Natural killer cell (primary cell): Measurements from ENCODE around the gene CPXM1. TPM values are rescaled to one million over a fixed set of nuclear protein-coding genes. Genes with fewer than 3 reads are reported as not detected.

ENCODE experiments used
- ATAC-seq, 3 donors: fragments of 150-1000 bp in 2 of 3; fragments of 200-7000 bp in 1 of 3; cut with Tn5 transposase; 1 replicate in 1 of 3; 2 replicates in 2 of 3; pipeline ENCODE4 v1.10.0; 2021; ENCODE audit warnings: mild to moderate bottlenecking in 2 of 3, moderate library complexity in 2 of 3
- DNase-seq, 2 donors: peaks; one replicate each; pipeline versions ENCODE4 v3.0.0 to v3.0.0-alpha.2; 2013 to 2021; ENCODE audit warnings: mixed read lengths in 1 of 2
- H3K27ac ChIP-seq: one replicate; pipeline ENCODE4 v1.5.1; 2013; ENCODE audit warnings: mild to moderate bottlenecking, low read length
- H3K27me3 ChIP-seq: one replicate; pipeline ENCODE4 v1.6.1; 2013; ENCODE audit warnings: low read length; ENCODE audit not compliant: control insufficient read depth, insufficient read depth
- H3K36me3 ChIP-seq: one replicate; pipeline ENCODE4 v1.6.1; 2013; ENCODE audit warnings: low read length; ENCODE audit not compliant: control insufficient read depth, insufficient read depth
- H3K4me1 ChIP-seq: one replicate; pipeline ENCODE4 v1.6.1; 2013; ENCODE audit warnings: low read length; ENCODE audit not compliant: control insufficient read depth, insufficient read depth
- H3K4me3 ChIP-seq: one replicate; pipeline ENCODE4 v1.5.1; 2013; ENCODE audit warnings: low read length
- H3K9me3 ChIP-seq: one replicate; pipeline ENCODE4 v1.6.1; 2013; ENCODE audit warnings: low read length; ENCODE audit not compliant: control insufficient read depth, insufficient read depth
- H3K27ac Mint-ChIP-seq, 2 donors: one replicate each; pipeline ENCODE4 v1.8.0; 2022; ENCODE audit warnings: mild to moderate bottlenecking in 2 of 2, mixed read lengths in 2 of 2, moderate library complexity in 1 of 2
- H3K27me3 Mint-ChIP-seq, 2 donors: one replicate each; pipeline ENCODE4 v1.8.0; 2022; ENCODE audit warnings: low read depth in 2 of 2, mixed read lengths in 2 of 2
- H3K36me3 Mint-ChIP-seq: one replicate; pipeline ENCODE4 v1.8.0; 2022; ENCODE audit warnings: mixed read lengths
- H3K4me1 Mint-ChIP-seq, 2 donors: one replicate each; pipeline ENCODE4 v1.8.0; 2022; ENCODE audit warnings: mixed read lengths in 2 of 2
- H3K4me3 Mint-ChIP-seq: one replicate; pipeline ENCODE4 v1.8.0; 2022; ENCODE audit warnings: mild to moderate bottlenecking, moderate library complexity, mixed read lengths
- H3K9me3 Mint-ChIP-seq, 2 donors: one replicate each; pipeline ENCODE4 v1.8.0; 2022; ENCODE audit warnings: mixed read lengths in 2 of 2
- CTCF ChIP-seq: fragments of 200-600 bp; IDR thresholded peaks from one replicate; pipeline ENCODE4 v1.8.0; 2022; ENCODE audit warnings: antibody characterized with exemption
- WGBS: methylation state at CpG from one replicate; pipeline ENCODE4 v1.1.7; 2013; ENCODE audit warnings: missing lambda C conversion rate; ENCODE audit not compliant: insufficient coverage; 5-methylcytosine and 5-hydroxymethylcytosine counted together
- intact Hi-C: fragments of 100-400 bp; cut with micrococcal nuclease; formaldehyde crosslinking; loops from one replicate; pipeline ENCODE4 v1.14.2; 2022
- total RNA-seq, 4 donors: library from RNA; stranded (reverse); fragments of 120-200 nt in 1 of 4; gene quantifications; one replicate each; pipeline versions ENCODE4 v1.2.3 to v1.2.4, GENCODE V29; 2013 to 2022

CPXM1 gene
- total RNA-seq, 3 donors from 2014 or later (not counting 1 experiment from before 2014, with no cell fraction given), result 0.49 to 2.3 (median 1.5) TPM

GRCh38 chr20:2806351-2806701 is 5.9 kb upstream of the CPXM1 start:
- ATAC-seq, result no peak
- Histone ChIP-seq H3K4me3 (no peak overlapping the region), H3K27ac (no peak overlapping the region), H3K9me3 (no peaks in the 10 kb centered on the region), H3K4me1 (peaks cover 3% of the 10 kb centered on the region), H3K27me3 (peaks cover 23% of the 10 kb centered on the region), H3K36me3 (no peaks in the 10 kb centered on the region)
- H3K27ac Mint-ChIP-seq, result no peak overlapping the region
- DNase-seq, result no peak
- H3K9me3 Mint-ChIP-seq, result peaks cover 0 to under 1% of the 10 kb centered on the region in 2 donors
- H3K4me3 Mint-ChIP-seq, result no peak overlapping the region
- intact Hi-C loops, result no loop called here
- TF ChIP-seq CTCF, result no peak
- H3K27me3 Mint-ChIP-seq, result peaks cover 50 to 56% of the 10 kb centered on the region in 2 donors
- 74% methylated on average over 3 of the region's 4 CpGs for WGBS
- peaks cover 6% of the 10 kb centered on the region for H3K36me3 Mint-ChIP-seq
- H3K4me1 Mint-ChIP-seq, result peaks cover 2 to 8% of the 10 kb centered on the region in 2 donors

GRCh38 chr20:2805689-2806350 is 5.4 kb upstream of the CPXM1 start:
- intact Hi-C loops, result no loop called here
- H3K9me3 Mint-ChIP-seq, result no peaks in the 10 kb centered on the region
- H3K36me3 ChIP-seq, result no peaks in the 10 kb centered on the region
- H3K27me3 Mint-ChIP-seq, result peaks cover 49 to 56% of the 10 kb centered on the region in 2 donors
- no peaks in the 10 kb centered on the region for H3K9me3 ChIP-seq
- DNase-seq, result no peak
- no peak for ATAC-seq
- H3K27ac Mint-ChIP-seq, result no peak overlapping the region
- H3K27me3 ChIP-seq, result peaks cover 23% of the 10 kb centered on the region
- H3K4me1 ChIP-seq, result peaks cover 8% of the 10 kb centered on the region
- H3K27ac ChIP-seq, result no peak overlapping the region
- no peak overlapping the region for H3K4me3 Mint-ChIP-seq
- H3K4me1 Mint-ChIP-seq, result peaks cover 7 to 13% of the 10 kb centered on the region in 2 donors
- no peak for TF ChIP-seq CTCF
- H3K4me3 ChIP-seq, result no peak overlapping the region
- WGBS, result 70% methylated on average over 21 of the region's 22 CpGs
- peaks cover 6% of the 10 kb centered on the region for H3K36me3 Mint-ChIP-seq

- H3K27me3 Mint-ChIP-seq, result peaks cover 52 to 58% of the 10 kb centered on the region in 2 donors
- peaks cover 6% of the 10 kb centered on the region for H3K36me3 Mint-ChIP-seq
- intact Hi-C loops, result no loop called here
- H3K4me1 ChIP-seq, result peaks cover 13% of the 10 kb centered on the region
- TF ChIP-seq CTCF, result no peak
- no peak overlapping the region for H3K4me3 ChIP-seq
- peaks cover 13 to 17% of the 10 kb centered on the region in 2 donors for H3K4me1 Mint-ChIP-seq
- 23% methylated on average over 49 of the region's 49 CpGs for WGBS
- no peak for ATAC-seq
- no peaks in the 10 kb centered on the region for H3K36me3 ChIP-seq
- DNase-seq, result no peak
- H3K4me3 Mint-ChIP-seq, result no peak overlapping the region
- H3K27ac ChIP-seq, result no peak overlapping the region
- no peaks in the 10 kb centered on the region for H3K9me3 Mint-ChIP-seq
- H3K27me3 ChIP-seq, result peaks cover 24% of the 10 kb centered on the region
- H3K27ac Mint-ChIP-seq, result no peak overlapping the region
- no peaks in the 10 kb centered on the region for H3K9me3 ChIP-seq
These were observed 4.6 kb upstream of the CPXM1 start for GRCh38 chr20:2804852-2805688.
